GM12891 (cell line): ENCODE results near the gene BTBD9.

Experiments used
- DNase-seq: peaks from one replicate; pipeline ENCODE4 v3.0.0; 2011; ENCODE audit warnings: low spot score; ENCODE audit not compliant: insufficient read length
- FAIRE-seq: peaks from 2 replicates; lab custom pipeline; 2011; peaks lifted over from hg19 to GRCh38; lab: Jason Lieb, UNC
- PAX5 ChIP-seq: IDR thresholded peaks from 2 replicates; pipeline ENCODE4 v1.6.1; 2011; ENCODE audit warnings: low read length, moderate library complexity, mild to moderate bottlenecking; ENCODE audit not compliant: insufficient read depth, severe bottlenecking
- POLR2A ChIP-seq: IDR thresholded peaks from 2 replicates; pipeline ENCODE4 v1.6.1; 2011; ENCODE audit warnings: low read depth, low read length, control low read depth
- POLR2AphosphoS5 ChIP-seq: IDR thresholded peaks from 2 replicates; pipeline ENCODE4 v1.6.1; 2011; ENCODE audit warnings: low read depth, low read length, control low read depth
- POU2F2 ChIP-seq: IDR thresholded peaks from 2 replicates; pipeline ENCODE4 v1.6.1; 2011; ENCODE audit warnings: low read depth, mild to moderate bottlenecking, control low read depth, low read length, moderate library complexity
- SPI1 ChIP-seq: IDR thresholded peaks from 2 replicates; pipeline ENCODE4 v1.6.1; 2011; ENCODE audit warnings: low read depth, low read length, control low read depth
- TAF1 ChIP-seq: IDR thresholded peaks from 2 replicates; pipeline ENCODE4 v1.6.1; 2011; ENCODE audit warnings: low read depth, low read length, control low read depth

Gene BTBD9

GRCh38 chr6:38417521-38417920, 222.2 kb downstream of the BTBD9 start:
- FAIRE-seq: no peak
- no peak for DNase-seq
- TF ChIP-seq SPI1 (no peak), TAF1 (no peak), POLR2A (no peak), POU2F2 (no peak), POLR2AphosphoS5 (no peak), PAX5 (no peak)

- no peak for FAIRE-seq
- TF ChIP-seq POLR2A: no peak
- no peak for TF ChIP-seq POU2F2
- TF ChIP-seq POLR2AphosphoS5: no peak
- no peak for TF ChIP-seq TAF1
- TF ChIP-seq PAX5: no peak
- DNase-seq: no peak
These were observed 224.3 kb downstream of the BTBD9 start for GRCh38 chr6:38415231-38416005.

GRCh38 chr6:38413102-38413800, 226.5 kb downstream of the BTBD9 start:
- no peak for FAIRE-seq
- no peak for DNase-seq
- TF ChIP-seq PAX5 (no peak), SPI1 (no peak), TAF1 (no peak), POU2F2 (no peak)

- no peak for TF ChIP-seq POLR2AphosphoS5
- TF ChIP-seq POLR2A: no peak
- no peak for TF ChIP-seq PAX5
- TF ChIP-seq SPI1: peak; percentile 12; the same call in 1 of the 2 replicates
- FAIRE-seq (no peak), DNase-seq (no peak)
These were observed 232.5 kb downstream of the BTBD9 start for GRCh38 chr6:38407192-38407591.

GRCh38 chr6:38406096-38406495, 233.6 kb downstream of the BTBD9 start:
- DNase-seq (no peak), FAIRE-seq (no peak)
- TF ChIP-seq POLR2AphosphoS5: no peak
- no peak for TF ChIP-seq SPI1
- no peak for TF ChIP-seq POU2F2
- TF ChIP-seq PAX5: no peak
- no peak for TF ChIP-seq TAF1
- TF ChIP-seq POLR2A: no peak

- TF ChIP-seq POLR2AphosphoS5 (no peak), TAF1 (no peak), POLR2A (no peak), SPI1 (no peak), POU2F2 (no peak), PAX5 (no peak)
- DNase-seq: no peak
- FAIRE-seq: peak; percentile 41
These were observed 234.7 kb downstream of the BTBD9 start for GRCh38 chr6:38404900-38405556.

GRCh38 chr6:38404355-38404754, 235.4 kb downstream of the BTBD9 start:
- no peak for FAIRE-seq
- DNase-seq: no peak
- TF ChIP-seq TAF1 (no peak), POU2F2 (no peak), POLR2AphosphoS5 (no peak), PAX5 (no peak)

- no peak for FAIRE-seq
- no peak for TF ChIP-seq POLR2A
- TF ChIP-seq TAF1: no peak
- no peak for TF ChIP-seq PAX5
- TF ChIP-seq POU2F2: no peak
- no peak for TF ChIP-seq SPI1
- no peak for TF ChIP-seq POLR2AphosphoS5
- no peak for DNase-seq
These were observed 236.2 kb downstream of the BTBD9 start for GRCh38 chr6:38403548-38403947.

- TF ChIP-seq TAF1: no peak
- no peak for TF ChIP-seq PAX5
- TF ChIP-seq POU2F2: no peak
- TF ChIP-seq POLR2A: no peak
- TF ChIP-seq POLR2AphosphoS5: no peak
- no peak for TF ChIP-seq SPI1
- no peak for FAIRE-seq
- DNase-seq: no peak
These were observed 239.0 kb downstream of the BTBD9 start for GRCh38 chr6:38400764-38401163.
